Gastrocnemius medialis (tissue), 4 donors: Measurements from ENCODE around the gene RSBN1L. TPM values are rescaled to one million over a fixed set of nuclear protein-coding genes. Genes with fewer than 3 reads are reported as not detected.

ENCODE experiments used
- ATAC-seq, 2 donors: fragments of 150-250 bp; one replicate each; pipeline ENCODE4 v1.9.1; 2016
- DNase-seq, 2 donors: peaks; one replicate each; pipeline ENCODE4 v3.0.0-alpha.2; 2019
- H3K27ac ChIP-seq, 4 donors: fragments of 200-600 bp; sonication (generic); 1 replicate in 1 of 4; 2 replicates in 3 of 4; pipeline ENCODE4 v1.5.1; 2016 to 2018; ENCODE audit warnings: mild to moderate bottlenecking in 2 of 4, moderate library complexity in 1 of 4
- H3K27me3 ChIP-seq, 3 donors: fragments of 200-600 bp; sonication (generic) in 2 of 3; 1 replicate in 1 of 3; 2 replicates in 2 of 3; pipeline versions ENCODE4 v1.5.1 to v1.6.0; 2016 to 2019; ENCODE audit warnings: mild to moderate bottlenecking in 1 of 3, moderate library complexity in 1 of 3
- H3K36me3 ChIP-seq, 2 donors: fragments of 200-600 bp; sonication (generic) in 1 of 2; one replicate each; pipeline ENCODE4 v1.5.1; 2017 to 2018
- H3K4me1 ChIP-seq, 2 donors: fragments of 200-600 bp; sonication (generic) in 1 of 2; one replicate each; pipeline ENCODE4 v1.5.1; 2016 to 2017; ENCODE audit warnings: mild to moderate bottlenecking in 2 of 2
- H3K4me3 ChIP-seq, 4 donors: fragments of 200-600 bp; sonication (generic) in 3 of 4; 1 replicate in 1 of 4; 2 replicates in 3 of 4; pipeline ENCODE4 v1.5.1; 2016 to 2019; ENCODE audit warnings: mild to moderate bottlenecking in 2 of 4
- H3K9me3 ChIP-seq, 3 donors: fragments of 200-600 bp; sonication (generic) in 2 of 3; 1 replicate in 1 of 3; 2 replicates in 2 of 3; pipeline ENCODE4 v1.5.1; 2016 to 2019
- CTCF ChIP-seq, 5 experiments: fragments of 450-650 bp in 3 of 5; fragments of 200-600 bp in 2 of 5; sonication (generic) in 2 of 5; IDR thresholded peaks in 4 of 5; conservative IDR thresholded peaks in 1 of 5; 1 replicate in 4 of 5; 2 replicates in 1 of 5; pipeline ENCODE4 v1.5.1; 2016 to 2019; ENCODE audit warnings: antibody characterized with exemption in 5 of 5, mild to moderate bottlenecking in 3 of 5, moderate library complexity in 3 of 5
- POLR2A ChIP-seq, 2 donors: fragments of 450-650 bp; IDR thresholded peaks; one replicate each; pipeline ENCODE4 v1.6.1; 2017; ENCODE audit warnings: antibody characterized with exemption in 2 of 2, mild to moderate bottlenecking in 2 of 2, moderate library complexity in 2 of 2
- in situ Hi-C, 4 donors: fragments of 200-750 bp; cut with MboI; loops; one replicate each; pipeline versions ENCODE4 v1.15.0 to v1.8.0; 2017; ENCODE audit warnings: low sequenced_read_pairs in 4 of 4
- intact Hi-C: fragments of 100-400 bp; cut with DNase I; formaldehyde crosslinking; loops from one replicate; pipeline ENCODE4 v1.15.1; 2023; ENCODE audit warnings: low total_unique reads
- total RNA-seq, 4 donors: library from RNA; depleted of rRNA; stranded (reverse); fragments of >200 nt; gene quantifications; one replicate each; pipeline versions ENCODE4 v1.1.0 to v1.2.3, GENCODE V29; 2016

Gene RSBN1L
- total RNA-seq, 4 donors from 2014 or later, result 5.1 to 11.7 (median 8.7) TPM

- Histone ChIP-seq H3K4me1 (no peaks in the 10 kb centered on the region), H3K4me3 (no peak overlapping the region), H3K9me3 (no peaks in the 10 kb centered on the region), H3K36me3 (no peaks in the 10 kb centered on the region), H3K27me3 (no peaks in the 10 kb centered on the region), H3K27ac (no peak overlapping the region)
- no peak for DNase-seq
- in situ Hi-C loops, result loop anchor here in 3 of 4 donors (5.0 to 25.0 kb wide), 4 partner anchors 99 to 259 kb away; no protein-coding TSS in a partner anchor
- TF ChIP-seq POLR2A (IDR thresholded peaks at IDR 0.05), result no peak
- no peak for ATAC-seq
- intact Hi-C loops, result no loop called here
These were observed 42.7 kb upstream of the RSBN1L start for GRCh38 chr7:77653572-77653971.

- TF ChIP-seq CTCF (IDR thresholded peaks at IDR 0.05 in 4 of 5, conservative IDR thresholded peaks at IDR 0.05 in 1 of 5), result no peak
- ATAC-seq (no peak), DNase-seq (no peak)
- no peaks in the 10 kb centered on the region for H3K27me3 ChIP-seq
- no peak overlapping the region for H3K4me3 ChIP-seq
- H3K36me3 ChIP-seq, result no peaks in the 10 kb centered on the region
- no peak overlapping the region for H3K27ac ChIP-seq
- no peaks in the 10 kb centered on the region for H3K9me3 ChIP-seq
- intact Hi-C loops (loop anchor here (5.0 kb wide), 1 partner anchor 247 kb away; no protein-coding TSS in a partner anchor), in situ Hi-C loops (loop anchor here in 2 of 4 donors (10.0 to 25.0 kb wide), 2 partner anchors 99 to 257 kb away; no protein-coding TSS in a partner anchor)
- no peaks in the 10 kb centered on the region for H3K4me1 ChIP-seq
These were observed 40.9 kb upstream of the RSBN1L start for GRCh38 chr7:77655356-77655755.

GRCh38 chr7:77655836-77656455 is 40.3 kb upstream of the RSBN1L start:
- Histone ChIP-seq H3K36me3 (no peaks in the 10 kb centered on the region), H3K4me1 (no peaks in the 10 kb centered on the region), H3K27me3 (no peaks in the 10 kb centered on the region), H3K4me3 (no peak overlapping the region), H3K9me3 (no peaks in the 10 kb centered on the region), H3K27ac (no peak overlapping the region)
- ATAC-seq (no peak), DNase-seq (no peak)
- TF ChIP-seq POLR2A (IDR thresholded peaks at IDR 0.05), result no peak
- TF ChIP-seq CTCF (IDR thresholded peaks at IDR 0.05 in 4 of 5, conservative IDR thresholded peaks at IDR 0.05 in 1 of 5), result no peak
- intact Hi-C loops, result loop anchor here (5.0 kb wide), 1 partner anchor 246 kb away; no protein-coding TSS in a partner anchor
- in situ Hi-C loops, result loop anchor here in 2 of 4 donors (10.0 to 25.0 kb wide), 2 partner anchors 99 to 256 kb away; no protein-coding TSS in a partner anchor

GRCh38 chr7:77657427-77658224 is 38.6 kb upstream of the RSBN1L start:
- Histone ChIP-seq H3K4me3 (no peak overlapping the region), H3K36me3 (no peaks in the 10 kb centered on the region), H3K4me1 (no peaks in the 10 kb centered on the region), H3K9me3 (no peaks in the 10 kb centered on the region), H3K27ac (no peak overlapping the region), H3K27me3 (no peaks in the 10 kb centered on the region)
- TF ChIP-seq POLR2A (IDR thresholded peaks at IDR 0.05) (no peak), CTCF (IDR thresholded peaks at IDR 0.05 in 4 of 5, conservative IDR thresholded peaks at IDR 0.05 in 1 of 5) (peak; percentile 14 to 66 (median 40))
- in situ Hi-C loops, result loop anchor here in 2 of 4 donors (10.0 to 25.0 kb wide), 2 partner anchors 97 to 255 kb away; no protein-coding TSS in a partner anchor
- ATAC-seq, result peak in 1 of 2 donors; percentile 74
- DNase-seq, result no peak
- intact Hi-C loops, result loop anchor here (2.0 to 5.0 kb wide), 2 partner anchors 101 to 245 kb away; no protein-coding TSS in a partner anchor

GRCh38 chr7:77658928-77659327 is 37.3 kb upstream of the RSBN1L start:
- in situ Hi-C loops, result loop anchor here in 2 of 4 donors (10.0 to 25.0 kb wide), 2 partner anchors 96 to 253 kb away; no protein-coding TSS in a partner anchor
- Histone ChIP-seq H3K27ac (no peak overlapping the region), H3K9me3 (no peaks in the 10 kb centered on the region), H3K4me3 (no peak overlapping the region), H3K4me1 (no peaks in the 10 kb centered on the region), H3K27me3 (no peaks in the 10 kb centered on the region), H3K36me3 (no peaks in the 10 kb centered on the region)
- no peak for DNase-seq
- TF ChIP-seq POLR2A (IDR thresholded peaks at IDR 0.05), result no peak
- no peak for TF ChIP-seq CTCF (IDR thresholded peaks at IDR 0.05 in 4 of 5, conservative IDR thresholded peaks at IDR 0.05 in 1 of 5)
- intact Hi-C loops, result loop anchor here (2.0 to 5.0 kb wide), 2 partner anchors 100 to 243 kb away; no protein-coding TSS in a partner anchor
- no peak for ATAC-seq
